Stimulated activated CD8-positive, alpha-beta memory T cell treated with anti-CD3 and anti-CD28 coated beads, Interleukin-2, amount 100 ng/mL, for 48 hours (primary cell): ENCODE data around the gene KCNAB2.

ENCODE experiments used
- DNase-seq, 2 donors: peaks; one replicate each; pipeline ENCODE4 v3.0.0-alpha.2; 2020; ENCODE audit warnings: low read depth in 2 of 2

Gene KCNAB2

DNA sequence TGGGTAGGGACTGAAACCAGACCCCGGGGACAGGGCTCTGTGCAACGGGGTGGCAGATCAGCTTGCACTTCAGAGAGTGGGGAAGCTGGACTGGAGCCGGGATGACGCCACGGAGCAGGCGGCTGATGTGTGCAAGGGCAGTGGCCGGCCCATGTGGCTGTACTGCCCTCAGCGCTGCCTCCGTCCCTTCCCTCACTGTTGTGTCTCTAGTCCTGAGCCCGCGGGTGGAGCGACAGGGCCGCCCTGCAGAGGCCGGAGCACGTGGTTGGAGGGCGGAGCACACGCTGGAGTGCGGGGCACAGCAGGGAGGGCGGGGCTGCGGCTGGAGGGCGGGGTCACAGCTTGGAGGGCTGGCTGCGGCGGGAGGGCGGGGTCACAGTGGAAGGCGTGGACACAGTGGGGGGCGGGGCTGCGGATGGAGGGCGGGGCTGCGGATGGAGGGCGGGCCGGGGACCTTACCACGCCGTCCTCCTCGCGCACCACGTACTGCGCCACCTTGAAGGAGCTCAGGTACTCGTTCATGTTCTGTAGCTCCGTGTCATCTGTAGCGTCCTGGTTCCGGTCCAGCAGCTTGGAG is 82.0 kb downstream of the KCNAB2 start:
- DNase-seq, result peak; percentile 60 to 67

DNA sequence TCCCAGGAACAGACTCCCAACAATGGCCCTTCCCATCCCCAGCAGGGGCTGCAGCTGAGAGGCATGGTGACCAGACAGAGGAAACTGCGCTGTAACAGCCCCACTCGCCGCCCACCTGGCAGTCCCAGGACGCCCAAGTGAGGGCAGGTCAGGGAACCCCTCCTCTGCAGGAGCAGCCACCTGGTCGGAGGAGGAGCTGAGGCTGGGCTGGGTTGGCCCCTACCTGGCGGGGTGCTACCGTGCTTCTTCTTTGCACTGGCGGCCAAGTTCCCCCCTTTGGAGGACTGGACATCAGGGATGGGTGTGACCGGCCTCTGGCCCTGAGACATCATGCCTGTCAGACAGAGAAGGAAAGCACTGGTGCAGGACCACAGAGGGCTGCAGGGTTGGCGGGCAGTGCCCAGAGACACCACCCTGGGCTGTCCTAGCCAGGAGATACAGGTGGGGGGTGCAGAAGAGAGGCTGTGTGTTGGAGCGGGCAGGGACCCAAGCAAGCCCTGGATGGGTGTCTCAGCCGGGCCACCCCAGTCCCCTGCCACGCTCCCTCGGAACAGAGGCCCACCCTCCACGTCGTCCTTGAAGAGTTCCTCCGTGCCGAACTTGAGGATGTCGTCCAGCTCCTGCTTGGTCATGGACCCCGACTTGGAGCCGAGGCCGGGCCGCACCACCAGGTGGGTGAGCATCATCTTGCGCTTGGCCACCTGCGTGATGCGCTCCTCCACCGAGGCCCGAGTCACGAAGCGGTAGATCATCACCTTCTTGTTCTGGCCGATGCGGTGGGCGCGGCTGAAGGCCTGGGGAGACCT is 82.8 kb downstream of the KCNAB2 start:
- no peak for DNase-seq

DNA sequence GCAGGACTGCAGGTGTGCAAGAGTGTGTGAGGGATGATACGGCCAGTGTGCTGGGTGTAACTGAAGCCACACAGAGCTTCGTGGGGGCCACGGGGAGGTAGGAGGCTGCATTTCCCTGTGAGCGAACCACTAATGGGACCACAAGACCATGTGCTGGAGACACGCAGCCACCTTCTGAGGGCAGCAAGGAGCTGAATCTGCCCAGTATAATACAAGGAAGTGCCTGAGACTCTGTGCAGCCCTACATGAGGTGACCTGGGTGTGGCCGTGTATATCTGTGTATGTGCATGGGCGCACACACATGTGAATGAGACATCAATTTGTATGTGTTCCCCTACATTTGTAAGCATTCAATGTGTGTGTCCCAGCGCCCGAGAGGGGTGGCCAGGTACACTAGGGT is 83.6 kb downstream of the KCNAB2 start:
- no peak for DNase-seq

- no peak for DNase-seq
These were observed 84.3 kb downstream of the KCNAB2 start for GRCh38 chr1:6130036-6130435.

- DNase-seq, result no peak
These were observed 84.9 kb downstream of the KCNAB2 start for GRCh38 chr1:6130596-6130995.

GRCh38 chr1:6131561-6131960 is 85.9 kb downstream of the KCNAB2 start:
- DNase-seq, result no peak

GRCh38 chr1:6133146-6133895 is 87.6 kb downstream of the KCNAB2 start:
- DNase-seq, result no peak

- no peak for DNase-seq
These were observed 88.5 kb downstream of the KCNAB2 start for GRCh38 chr1:6134206-6134605.

- DNase-seq, result no peak
These were observed 89.2 kb downstream of the KCNAB2 start for GRCh38 chr1:6134741-6135510.

DNA sequence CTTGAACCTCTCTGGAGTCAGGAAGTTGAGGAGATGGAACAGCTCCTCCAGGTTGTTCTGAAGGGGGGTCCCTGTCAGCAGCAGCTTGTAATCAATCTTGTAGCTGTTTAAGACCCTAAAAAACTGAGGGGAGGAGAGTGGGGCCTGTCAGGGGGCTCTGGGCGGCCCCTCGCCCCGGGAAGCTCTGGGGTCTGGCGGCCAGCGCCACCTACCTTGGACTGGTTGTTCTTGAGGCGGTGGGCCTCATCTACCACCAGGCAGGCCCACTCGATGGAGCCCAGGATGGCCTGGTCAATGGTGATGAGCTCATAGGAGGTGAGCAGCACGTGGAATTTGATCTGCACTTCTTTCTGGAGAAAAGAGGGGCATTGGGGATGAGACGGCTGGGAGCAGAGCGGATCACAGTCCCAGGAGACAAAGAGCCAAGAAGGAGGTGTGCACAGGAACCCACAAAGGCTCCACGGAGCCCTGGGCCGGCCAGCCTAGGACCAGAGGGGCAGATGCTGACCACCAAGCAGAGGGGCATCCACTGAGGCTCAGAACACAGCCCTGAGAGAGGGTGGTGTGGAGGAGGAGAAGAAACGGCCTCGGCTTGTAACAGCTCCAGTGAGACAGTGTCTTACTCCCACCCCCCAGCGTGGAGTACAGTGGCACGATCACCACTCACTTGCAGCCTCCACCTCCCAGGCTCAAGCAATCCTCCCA is 91.0 kb downstream of the KCNAB2 start:
- no peak for DNase-seq

DNA sequence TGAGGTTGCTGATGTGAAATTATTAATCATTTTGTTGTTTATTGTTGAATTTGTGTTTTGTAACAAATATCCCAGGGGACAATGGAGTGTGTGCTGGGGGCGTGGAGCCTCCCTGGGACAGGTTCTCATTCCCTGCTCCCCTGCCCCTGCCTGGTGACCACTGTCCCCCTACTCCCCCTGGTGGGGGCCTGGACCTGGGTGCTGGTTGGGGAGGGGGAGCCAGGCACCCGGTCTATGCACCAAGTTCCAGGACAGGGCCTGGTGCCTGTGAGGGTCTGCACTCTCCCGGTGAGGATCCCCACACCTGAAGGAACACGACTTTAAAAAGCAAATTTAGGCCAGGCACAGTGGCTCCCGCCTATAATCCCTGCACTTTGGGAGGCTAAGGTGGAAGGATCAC is 92.1 kb downstream of the KCNAB2 start:
- no peak for DNase-seq

DNA sequence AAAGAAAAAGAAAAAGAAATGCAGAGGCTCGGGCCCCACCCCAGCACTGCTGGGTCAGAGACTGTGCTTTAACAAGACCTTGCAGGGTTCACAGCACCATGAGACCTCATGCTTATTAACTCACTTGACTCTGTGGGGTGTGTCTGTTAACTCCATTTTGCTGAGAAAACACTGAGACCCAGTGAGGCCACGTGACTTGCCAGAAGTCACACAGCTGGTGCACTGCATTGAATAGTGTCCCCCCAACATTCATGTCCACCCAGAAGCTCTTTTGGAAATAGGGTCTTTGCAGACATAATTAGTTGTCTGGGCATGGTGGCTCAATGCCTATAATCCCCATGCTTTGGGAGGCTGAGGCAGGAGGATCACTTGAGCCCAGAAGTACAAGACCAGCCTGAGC is 94.7 kb downstream of the KCNAB2 start:
- no peak for DNase-seq

DNA sequence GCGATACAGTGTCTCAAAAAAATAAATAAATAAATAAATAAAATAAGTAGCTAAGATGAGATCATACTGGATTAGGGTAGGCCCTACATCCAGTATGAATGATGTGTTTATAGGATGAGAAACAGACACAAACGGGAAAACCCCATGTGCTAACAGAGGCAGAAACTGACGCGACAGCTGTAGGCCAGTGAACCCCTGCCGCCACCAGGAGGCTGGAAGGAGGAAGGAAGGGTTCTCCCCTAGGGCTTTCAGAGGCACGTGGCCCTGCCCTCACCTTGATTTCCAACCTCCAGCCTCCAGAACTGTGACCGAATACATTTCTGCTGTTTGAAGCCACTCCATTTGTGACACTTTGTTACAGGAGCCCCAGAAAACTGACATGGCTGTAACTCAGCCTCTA is 95.9 kb downstream of the KCNAB2 start:
- DNase-seq, result peak in 1 of 2 donors; percentile 13

DNA sequence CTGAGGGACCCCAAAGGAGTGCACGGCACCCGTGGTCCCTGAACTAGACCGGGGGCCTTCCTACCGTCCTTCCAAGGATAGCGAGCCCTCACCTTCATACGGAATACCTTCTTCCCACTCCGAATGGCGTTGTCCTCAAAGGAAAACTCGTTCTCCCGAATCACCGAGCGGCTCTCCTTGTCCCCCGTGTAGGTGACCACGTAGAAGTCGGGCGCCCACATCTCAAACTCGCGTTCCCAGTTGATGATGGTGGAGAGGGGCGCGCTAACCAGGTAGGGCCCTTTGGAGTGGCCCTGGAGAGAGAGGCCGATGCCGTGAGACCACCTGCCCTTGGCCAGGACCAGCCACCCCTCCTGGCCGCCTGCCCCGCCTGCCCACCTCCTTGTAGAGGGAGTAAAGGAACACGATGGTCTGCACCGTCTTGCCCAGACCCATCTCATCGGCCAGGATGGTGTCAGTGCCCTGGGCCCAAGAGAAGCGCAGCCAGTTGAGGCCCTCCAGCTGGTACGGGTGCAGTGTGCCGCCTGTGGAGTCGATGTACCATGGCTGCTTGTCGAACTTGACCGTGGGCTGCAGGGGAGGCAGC is 96.4 kb downstream of the KCNAB2 start:
- DNase-seq, result no peak

DNA sequence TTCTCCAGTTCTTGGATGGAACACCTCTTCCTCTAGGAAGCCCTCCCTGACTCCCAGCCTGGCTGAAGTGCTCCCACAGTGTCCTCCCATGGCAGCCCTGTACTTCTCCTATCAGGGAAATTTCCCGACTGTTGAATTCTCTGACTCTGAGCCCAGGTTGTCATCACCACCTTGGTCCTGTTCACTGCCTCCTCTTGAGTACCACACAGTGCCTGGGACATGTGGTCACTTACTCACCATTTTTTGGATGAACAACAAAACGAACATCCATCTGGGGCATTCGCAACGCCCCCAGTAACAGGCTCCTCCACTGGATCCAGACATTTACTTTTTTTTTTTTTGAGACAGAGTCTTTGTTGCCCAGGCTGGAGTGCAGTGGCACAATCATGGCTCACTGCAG is 97.0 kb downstream of the KCNAB2 start:
- no peak for DNase-seq

DNA sequence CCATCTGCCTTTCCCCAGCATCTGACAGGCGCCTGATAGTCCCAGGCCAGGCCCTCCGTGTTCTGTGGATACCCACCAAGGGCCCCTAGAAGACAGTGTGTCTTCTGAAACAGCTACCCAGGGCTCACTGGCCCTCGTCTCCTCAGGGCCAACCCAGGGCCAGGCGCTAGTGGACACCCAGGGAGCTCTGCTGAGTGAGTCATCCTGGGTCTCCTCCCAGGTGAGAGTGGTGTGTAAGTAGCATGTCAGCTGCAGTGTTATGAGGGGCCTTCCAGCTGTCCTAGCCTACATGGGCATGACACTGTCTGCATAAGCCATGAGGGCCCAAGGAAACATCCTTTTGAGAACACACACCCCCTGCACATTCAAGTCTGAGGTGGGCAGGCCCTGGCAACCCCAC is 97.7 kb downstream of the KCNAB2 start:
- DNase-seq, result no peak

GRCh38 chr1:6144175-6144574 is 98.5 kb downstream of the KCNAB2 start:
- no peak for DNase-seq

DNA sequence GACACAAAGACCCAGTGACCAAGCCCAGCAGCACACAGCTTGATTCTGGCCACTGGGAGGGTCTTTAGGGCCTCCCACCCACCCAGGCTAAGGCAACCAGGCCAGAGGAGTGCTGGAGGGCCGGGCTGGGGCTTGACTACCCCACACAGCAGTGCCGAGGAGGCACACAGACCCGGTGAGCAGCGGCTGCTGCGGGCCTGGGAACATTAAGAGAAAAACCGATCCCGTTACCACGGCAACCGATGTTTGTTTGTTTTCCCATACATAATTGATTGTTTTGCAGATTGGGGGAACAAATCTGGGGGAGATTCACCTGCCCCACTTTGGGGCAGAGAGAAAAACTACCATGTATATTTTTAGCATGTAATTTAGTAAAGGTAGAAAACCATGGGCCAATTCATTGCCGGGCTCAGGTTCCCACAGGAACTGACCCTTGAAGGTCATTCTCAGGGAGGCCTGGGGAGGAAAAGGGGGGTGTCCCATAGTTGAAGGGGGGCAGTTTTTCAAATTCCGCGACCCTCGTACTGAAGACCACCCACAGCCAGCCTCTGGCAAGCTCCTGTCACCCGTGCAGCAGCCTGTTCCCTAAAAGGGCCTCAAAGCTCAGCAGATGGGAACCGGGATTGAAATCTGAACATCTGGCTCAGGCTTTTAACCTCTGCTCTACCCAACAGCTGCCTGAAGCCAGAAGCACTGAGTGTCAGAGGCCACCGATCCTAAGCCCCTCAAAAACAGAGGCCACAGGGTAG is 99.1 kb downstream of the KCNAB2 start:
- no peak for DNase-seq

- no peak for DNase-seq
These were observed 99.7 kb downstream of the KCNAB2 start for GRCh38 chr1:6145396-6145750.

GRCh38 chr1:6145864-6146410 is 100.2 kb downstream of the KCNAB2 start:
- DNase-seq, result no peak
